ENCODE data around the gene CD58. TPM values are rescaled to one million over a fixed set of nuclear protein-coding genes. Genes with fewer than 3 reads are reported as not detected.

CD58 gene
- total RNA-seq, 1 experiment from 2014 or later, result 11.0 TPM

DNA sequence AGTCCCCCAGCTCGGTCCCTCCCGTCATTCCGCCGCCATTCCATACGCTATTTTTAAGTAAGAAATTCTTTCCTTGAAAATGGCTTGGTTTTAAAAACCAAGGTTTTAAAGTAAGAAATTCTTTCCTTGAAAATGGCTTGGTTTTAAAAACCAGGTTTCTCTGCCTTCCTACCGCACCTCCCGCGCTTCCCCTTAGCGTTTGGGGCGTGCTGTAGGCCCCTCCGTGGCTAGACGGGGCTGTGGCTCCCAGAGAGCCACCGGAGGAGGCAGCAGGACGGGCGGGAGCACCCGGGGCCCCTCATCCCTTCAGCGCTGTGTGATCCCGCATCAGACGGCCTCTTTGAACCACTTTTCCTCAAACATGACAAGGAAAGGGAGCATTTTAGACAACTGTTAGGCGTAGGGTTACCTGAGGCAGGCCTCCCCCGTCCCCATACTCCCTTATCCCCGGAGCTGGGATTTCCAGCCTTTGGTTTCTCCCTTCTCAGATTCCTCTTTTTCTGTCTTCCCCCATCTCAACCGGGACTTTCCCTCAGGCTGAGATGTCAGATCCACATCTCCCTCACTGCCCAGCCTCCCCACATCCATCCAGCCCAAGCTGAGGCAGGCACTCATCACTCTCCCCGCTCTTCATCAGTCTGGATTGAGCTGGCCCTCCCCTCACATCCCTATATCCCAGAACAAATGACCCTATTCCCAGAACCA, 541 bp upstream of the CD58 start:
- Mint-ChIP-seq H3K4me3 (ENCODE audit: unreplicated experiment) (peak overlapping the region; percentile 69), H3K27me3 (ENCODE audit: insufficient read depth, unreplicated experiment) (no peaks in the 10 kb centered on the region), H3K27ac (ENCODE audit: low read depth, unreplicated experiment) (peak overlapping the region; percentile 91), H3K9me3 (ENCODE audit: unreplicated experiment) (no peaks in the 10 kb centered on the region), H3K36me3 (ENCODE audit: insufficient read depth, unreplicated experiment) (peaks cover 12% of the 10 kb centered on the region), H3K4me1 (ENCODE audit: insufficient read depth, unreplicated experiment) (peaks cover 24% of the 10 kb centered on the region)
- CTCF ChIA-PET, result interaction anchor here (0.5 to 4.0 kb wide), 7 partner anchors 25 to 542 kb away, joined by 3 to 27 read pairs (median 4); no protein-coding TSS in a partner anchor
- no peak for DNase-seq (ENCODE audit: unreplicated experiment)
- no TSS peak for BruUV-seq (replicated peaks)
- intact Hi-C loops (cut with micrococcal nuclease), result loop anchor here (1.0 to 10.0 kb wide), 7 partner anchors 15 to 437 kb away; no protein-coding TSS in a partner anchor
- POLR2A ChIA-PET, result interaction anchor here (0.7 to 5.0 kb wide), 7 partner anchors 14 to 489 kb away, joined by 3 to 37 read pairs (median 4); partner anchors contain the start of gene TTF2
- TF ChIP-seq, protein P1, sequence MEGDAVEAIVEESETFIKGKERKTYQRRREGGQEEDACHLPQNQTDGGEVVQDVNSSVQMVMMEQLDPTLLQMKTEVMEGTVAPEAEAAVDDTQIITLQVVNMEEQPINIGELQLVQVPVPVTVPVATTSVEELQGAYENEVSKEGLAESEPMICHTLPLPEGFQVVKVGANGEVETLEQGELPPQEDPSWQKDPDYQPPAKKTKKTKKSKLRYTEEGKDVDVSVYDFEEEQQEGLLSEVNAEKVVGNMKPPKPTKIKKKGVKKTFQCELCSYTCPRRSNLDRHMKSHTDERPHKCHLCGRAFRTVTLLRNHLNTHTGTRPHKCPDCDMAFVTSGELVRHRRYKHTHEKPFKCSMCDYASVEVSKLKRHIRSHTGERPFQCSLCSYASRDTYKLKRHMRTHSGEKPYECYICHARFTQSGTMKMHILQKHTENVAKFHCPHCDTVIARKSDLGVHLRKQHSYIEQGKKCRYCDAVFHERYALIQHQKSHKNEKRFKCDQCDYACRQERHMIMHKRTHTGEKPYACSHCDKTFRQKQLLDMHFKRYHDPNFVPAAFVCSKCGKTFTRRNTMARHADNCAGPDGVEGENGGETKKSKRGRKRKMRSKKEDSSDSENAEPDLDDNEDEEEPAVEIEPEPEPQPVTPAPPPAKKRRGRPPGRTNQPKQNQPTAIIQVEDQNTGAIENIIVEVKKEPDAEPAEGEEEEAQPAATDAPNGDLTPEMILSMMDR (IDR thresholded peaks at IDR 0.05; ENCODE audit: unreplicated experiment), result no peak

DNA sequence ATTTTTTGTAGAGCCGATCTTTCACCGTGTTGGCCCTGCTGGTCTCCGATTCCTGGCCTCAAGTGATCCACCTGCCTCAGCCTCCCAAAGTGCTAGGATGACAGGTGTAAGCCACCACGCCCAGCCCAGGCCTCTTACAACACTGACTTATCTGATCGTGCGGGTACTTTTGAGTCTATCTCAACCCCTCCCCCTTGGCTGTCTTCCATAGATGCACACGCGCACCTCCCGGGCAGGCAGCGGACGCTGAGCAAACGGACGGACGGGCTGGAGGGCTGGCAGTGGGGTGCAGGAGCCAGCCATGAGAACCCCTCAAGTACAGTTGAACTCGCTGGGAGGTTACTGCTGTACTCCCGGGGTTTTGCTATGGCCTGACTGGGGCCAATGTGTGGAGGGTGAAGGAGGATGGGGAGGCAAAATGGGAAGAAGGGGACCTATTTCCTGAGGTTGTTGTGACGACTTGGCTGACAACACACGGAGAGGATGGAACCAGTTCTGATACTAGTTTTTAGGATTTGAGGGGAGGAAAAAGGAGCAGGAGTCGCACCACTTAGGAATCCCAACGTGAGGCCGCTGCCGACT, 959 bp downstream of the CD58 start:
- peak; percentile 64 for DNase-seq (ENCODE audit: unreplicated experiment)
- ChIA-PET CTCF (interaction anchor here (1.1 to 1.9 kb wide), 5 partner anchors 13 to 559 kb away, joined by 3 to 8 read pairs (median 4); no protein-coding TSS in a partner anchor), POLR2A (interaction anchor here (1.0 to 5.0 kb wide), 6 partner anchors 13 to 491 kb away, joined by 3 to 37 read pairs (median 5); partner anchors contain the start of gene TTF2)
- Mint-ChIP-seq H3K36me3 (ENCODE audit: insufficient read depth, unreplicated experiment) (peaks cover 12% of the 10 kb centered on the region), H3K9me3 (ENCODE audit: unreplicated experiment) (no peaks in the 10 kb centered on the region), H3K4me1 (ENCODE audit: insufficient read depth, unreplicated experiment) (peaks cover 36% of the 10 kb centered on the region), H3K27me3 (ENCODE audit: insufficient read depth, unreplicated experiment) (no peaks in the 10 kb centered on the region), H3K27ac (ENCODE audit: low read depth, unreplicated experiment) (peak overlapping the region; percentile 7), H3K4me3 (ENCODE audit: unreplicated experiment) (peak overlapping the region; percentile 69)
- TF ChIP-seq, protein P1 (IDR thresholded peaks at IDR 0.05; ENCODE audit: unreplicated experiment), result no peak
- BruUV-seq (replicated peaks), result no TSS peak
- intact Hi-C loops (cut with micrococcal nuclease), result loop anchor here (2.0 to 10.0 kb wide), 6 partner anchors 61 to 435 kb away; no protein-coding TSS in a partner anchor

DNA sequence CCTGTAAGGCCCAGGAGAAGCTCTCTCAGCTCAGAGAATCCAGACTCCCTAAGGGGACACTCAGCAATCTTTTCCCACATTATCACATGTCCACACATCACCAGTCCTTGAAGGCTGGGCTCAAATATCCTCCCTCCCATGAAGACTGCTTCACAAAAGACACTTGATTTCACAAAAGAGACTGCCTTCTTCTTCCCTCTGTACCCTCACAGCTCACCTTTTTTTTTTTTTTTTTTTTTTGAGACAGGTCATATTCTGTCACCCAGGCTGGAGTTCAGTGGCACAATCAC, 1.5 kb downstream of the CD58 start:
- ChIA-PET POLR2A (interaction anchor here (1.4 to 5.0 kb wide), 3 partner anchors 12 to 491 kb away, joined by 6 to 37 read pairs (median 7); partner anchors contain the start of gene TTF2), CTCF (interaction anchor here (0.6 to 1.9 kb wide), 10 partner anchors 12 to 559 kb away, joined by 3 to 8 read pairs (median 3); no protein-coding TSS in a partner anchor)
- TF ChIP-seq, protein P1 (IDR thresholded peaks at IDR 0.05; ENCODE audit: unreplicated experiment), result no peak
- Mint-ChIP-seq H3K27me3 (ENCODE audit: insufficient read depth, unreplicated experiment) (no peaks in the 10 kb centered on the region), H3K27ac (ENCODE audit: low read depth, unreplicated experiment) (no peak overlapping the region), H3K9me3 (ENCODE audit: unreplicated experiment) (no peaks in the 10 kb centered on the region), H3K4me3 (ENCODE audit: unreplicated experiment) (peak overlapping the region; percentile 69), H3K36me3 (ENCODE audit: insufficient read depth, unreplicated experiment) (peaks cover 15% of the 10 kb centered on the region), H3K4me1 (ENCODE audit: insufficient read depth, unreplicated experiment) (peaks cover 39% of the 10 kb centered on the region)
- TSS peak; percentile 26 for BruUV-seq (replicated peaks)
- intact Hi-C loops (cut with micrococcal nuclease), result no loop called here
- no peak for DNase-seq (ENCODE audit: unreplicated experiment)

Measured in MCF 10A (cell line).